Measurements from ENCODE around the gene ZNF414. TPM values are rescaled to one million over a fixed set of nuclear protein-coding genes. Genes with fewer than 3 reads are reported as not detected.

ZNF414 gene
- total and polyA plus RNA-seq, 10 of the 15 experiments (the other 5 are each of a cell fraction or from before 2014, with no cell fraction given) = 0.16 to 23.7 (median 5.3) TPM; not detected in 1

DNA sequence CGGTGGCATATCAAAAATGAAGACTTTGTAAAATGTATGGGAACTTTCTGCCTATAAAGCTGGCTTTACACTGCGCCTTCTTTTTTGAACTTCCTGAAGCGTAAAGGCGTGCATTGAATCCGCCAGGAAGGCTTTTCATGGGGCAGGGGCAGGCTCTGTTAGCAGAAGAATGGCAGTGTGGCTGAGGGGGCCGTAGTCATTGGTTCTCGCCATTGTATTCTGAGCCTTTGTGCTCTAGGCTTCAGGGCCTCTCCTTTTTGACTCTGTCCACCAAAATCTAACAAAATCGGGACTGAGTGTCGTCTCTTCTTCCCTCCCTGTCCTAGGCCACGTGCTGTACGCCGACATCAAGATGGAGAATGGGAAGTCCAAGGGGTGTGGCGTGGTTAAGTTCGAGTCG lies 25.6 kb downstream of the ZNF414 start (continued):
- no peak for TF ChIP-seq ZNF592 (IDR thresholded peaks at IDR 0.05)

DNA sequence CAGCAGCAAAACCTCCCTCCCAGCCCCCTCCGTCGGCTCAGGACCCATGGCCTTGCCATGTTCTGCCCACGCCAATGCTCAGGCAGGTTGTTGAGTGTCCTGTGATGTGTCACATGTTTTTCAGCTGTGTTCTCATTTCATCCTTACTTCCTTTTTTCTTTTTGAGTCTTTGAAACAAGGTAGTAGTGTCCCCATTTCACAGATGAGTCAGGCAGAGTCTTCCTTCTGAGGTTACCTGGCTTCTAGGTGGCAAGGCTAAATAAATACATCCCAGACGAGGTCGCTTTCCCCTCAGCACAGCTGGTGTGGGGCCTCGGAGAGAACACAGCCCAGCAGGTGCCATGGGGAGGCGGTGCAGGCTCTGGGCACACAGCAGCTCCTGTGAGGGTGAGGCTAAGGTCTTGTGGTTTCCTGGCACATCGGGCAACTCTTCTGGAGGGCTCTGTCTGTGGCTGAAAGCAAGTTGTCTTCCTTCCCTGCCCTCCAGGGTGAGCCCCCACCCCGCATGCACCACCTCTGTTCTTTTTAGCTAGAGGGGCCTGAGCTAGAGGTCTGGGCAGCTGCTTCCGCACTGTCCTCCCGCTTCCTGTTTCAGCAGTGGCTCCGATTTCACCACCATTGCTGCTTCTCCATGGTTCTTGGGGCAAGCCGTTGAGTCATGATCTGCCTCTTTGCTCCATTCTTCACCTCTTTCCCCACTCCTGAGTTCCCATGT lies 26.7 kb downstream of the ZNF414 start:
- Histone ChIP-seq H2AFZ (ENCODE audit: control insufficient read depth, low read depth, low read length) (no peak overlapping the region), H3K79me2 (ENCODE audit: control insufficient read depth, insufficient read depth, low read length) (peaks cover under 1% of the 10 kb centered on the region), H3K4me3 (no peak overlapping the region), H3K27ac (ENCODE audit: control insufficient read depth, insufficient read depth) (0 out of 2 replicates have a peak overlapping the region, but pooled peaks have one; percentile 10), H3K4me1 (ENCODE audit: control insufficient read depth, insufficient read depth, low read length) (peaks cover 7% of the 10 kb centered on the region), H3K9ac (ENCODE audit: control insufficient read depth, insufficient read depth, low read length) (no peak overlapping the region), H3K9me3 (replicated peaks; ENCODE audit: control insufficient read depth, insufficient read depth, low read length) (no peaks in the 10 kb centered on the region), H4K20me1 (ENCODE audit: control insufficient read depth, insufficient read depth) (no peaks in the 10 kb centered on the region; the same call in 1 of the 2 replicates), H3K4me2 (ENCODE audit: control insufficient read depth, insufficient read depth) (no peak overlapping the region), H3K36me3 (ENCODE audit: control insufficient read depth in 2 of 2, insufficient read depth in 2 of 2, low read length in 1 of 2) (peaks cover 38 to 51% of the 10 kb centered on the region in 2 experiments), H3K27me3 (replicated peaks in 1 of 2; ENCODE audit: control insufficient read depth in 2 of 2, insufficient read depth in 2 of 2, low read length in 1 of 2) (no peaks in the 10 kb centered on the region)
- intact Hi-C loops (cut with micrococcal nuclease; ENCODE audit: unreplicated experiment) = no loop called here
- SMC1A ChIA-PET (ENCODE audit: uncharacterized antibody, unreplicated experiment) = interaction anchor here (0.8 kb wide), 1 partner anchor 74 kb away, joined by 3 read pairs; the partner anchor contains the start of gene MARCHF2
- no TSS peak for BruUV-seq (replicated peaks)
- 41% methylated on average over 13 of the region's 13 CpGs for WGBS (ENCODE audit: insufficient coverage, insufficient replicate concordance, low lambda C conversion rate, missing lambda C conversion rate)
- RAD21 ChIA-PET (ENCODE audit: unreplicated experiment) = no interaction called here
- POLR2A ChIA-PET = interaction anchor here (1.5 kb wide), 1 partner anchor 19 kb away, joined by 3 read pairs; no protein-coding TSS in a partner anchor
- ATAC-seq = no peak; the same call in 2 of the 3 replicates
- CTCF ChIA-PET = interaction anchor here (0.8 kb wide), 1 partner anchor 9 kb away, joined by 3 read pairs; no protein-coding TSS in a partner anchor
- no peak for FAIRE-seq
- in situ Hi-C loops (cut with MboI) = no loop called here
- no peak for DNase-seq (ENCODE audit: low read depth, low spot score)
- TF ChIP-seq CEBPB (IDR thresholded peaks at IDR 0.05; ENCODE audit: borderline replicate concordance in 1 of 2, low read depth in 2 of 2, low read length in 2 of 2) (no peak), POLR2AphosphoS5 (IDR thresholded peaks at IDR 0.05; ENCODE audit: low read length) (0 out of 2 replicates have a peak, but pooled peaks have one; percentile 14), RUNX3 (IDR thresholded peaks at IDR 0.05; ENCODE audit: low read length) (peak; percentile 34; the same call in 1 of the 2 replicates)

All from GM12878 (cell line).